Measurements from ENCODE around the gene IER2. TPM values are rescaled to one million over a fixed set of nuclear protein-coding genes. Genes with fewer than 3 reads are reported as not detected.

Gene IER2
- total and polyA plus RNA-seq, 2 donors (not counting 3 experiments of a cell fraction or from before 2014, with no cell fraction given), result 60.6 to 81.6 TPM

GRCh38 chr19:13127811-13128575 lies 22.2 kb upstream of the IER2 start:
- Histone ChIP-seq H3K27ac (ENCODE audit: insufficient read depth, low read depth, low read length) (no peak overlapping the region), H3K36me3 (ENCODE audit: control insufficient read depth in 2 of 2, extremely low read depth in 1 of 2, insufficient read depth in 2 of 2, low read length in 2 of 2) (peaks cover 0 to 6% of the 10 kb centered on the region in 2 experiments), H3K79me2 (ENCODE audit: control insufficient read depth, insufficient read depth, low read length) (peaks cover 82% of the 10 kb centered on the region), H3K9ac (replicated peaks; ENCODE audit: extremely low read depth, insufficient read depth, low read length) (no peak overlapping the region), H3K4me3 (replicated peaks in 1 of 3; ENCODE audit: insufficient read depth in 1 of 3, low read depth in 1 of 3, low read length in 3 of 3) (no peak overlapping the region), H2AFZ (ENCODE audit: low read depth, low read length) (no peak overlapping the region), H3K27me3 (ENCODE audit: control insufficient read depth in 2 of 2, insufficient read depth in 2 of 2, low read length in 2 of 2) (no peaks in the 10 kb centered on the region), H4K20me1 (replicated peaks; ENCODE audit: control insufficient read depth, extremely low read depth, insufficient read depth, low read length) (no peaks in the 10 kb centered on the region), H3K4me2 (ENCODE audit: insufficient read depth, low read length) (no peak overlapping the region), H3K9me1 (replicated peaks; ENCODE audit: control insufficient read depth, extremely low read depth, insufficient read depth, low read length) (no peaks in the 10 kb centered on the region), H3K9me3 (replicated peaks; ENCODE audit: control insufficient read depth, insufficient read depth, low read length) (no peaks in the 10 kb centered on the region), H3K4me1 (ENCODE audit: control insufficient read depth, extremely low read depth, insufficient read depth, low read length) (no peaks in the 10 kb centered on the region)
- ChIA-PET CTCF (interaction anchor here (0.8 to 1.6 kb wide), 6 partner anchors 9 to 150 kb away, joined by 3 to 8 read pairs (median 4); no protein-coding TSS in a partner anchor), POLR2A (no interaction called here)
- TF ChIP-seq FOS (IDR thresholded peaks at IDR 0.05; ENCODE audit: borderline replicate concordance, insufficient read depth, low read length), result no peak
- TF ChIP-seq GATA2 (IDR thresholded peaks at IDR 0.05; ENCODE audit: insufficient read depth, insufficient read length, low read depth, low read length), result no peak
- dilution Hi-C loops (cut with MboI; ENCODE audit: extremely low pct_ligation_motif_present, low sequenced_read_pairs) (no loop called here), intact Hi-C loops (cut with micrococcal nuclease) (no loop called here)
- BruUV-seq (replicated peaks), result no TSS peak
- no peak for FAIRE-seq
- DNase-seq (ENCODE audit: low read depth, low spot score), result no peak

GRCh38 chr19:13128583-13128982 lies 21.6 kb upstream of the IER2 start:
- ChIA-PET CTCF (interaction anchor here (0.8 to 1.6 kb wide), 5 partner anchors 9 to 151 kb away, joined by 3 to 6 read pairs (median 4); no protein-coding TSS in a partner anchor), POLR2A (no interaction called here)
- no peaks in the 10 kb centered on the region for H3K9me3 ChIP-seq (replicated peaks; ENCODE audit: control insufficient read depth, insufficient read depth, low read length)
- intact Hi-C loops (cut with micrococcal nuclease) (no loop called here), dilution Hi-C loops (cut with MboI; ENCODE audit: extremely low pct_ligation_motif_present, low sequenced_read_pairs) (no loop called here)
- peaks cover under 1% of the 10 kb centered on the region for H4K20me1 ChIP-seq (replicated peaks; ENCODE audit: control insufficient read depth, extremely low read depth, insufficient read depth, low read length)
- no peaks in the 10 kb centered on the region for H3K9me1 ChIP-seq (replicated peaks; ENCODE audit: control insufficient read depth, extremely low read depth, insufficient read depth, low read length)
- H3K36me3 ChIP-seq (ENCODE audit: control insufficient read depth in 2 of 2, extremely low read depth in 1 of 2, insufficient read depth in 2 of 2, low read length in 2 of 2), result peaks cover 0 to 6% of the 10 kb centered on the region in 2 experiments
- no peak overlapping the region for H3K9ac ChIP-seq (replicated peaks; ENCODE audit: extremely low read depth, insufficient read depth, low read length)
- no peak overlapping the region for H2AFZ ChIP-seq (ENCODE audit: low read depth, low read length)
- H3K79me2 ChIP-seq (ENCODE audit: control insufficient read depth, insufficient read depth, low read length), result peaks cover 82% of the 10 kb centered on the region
- H3K4me3 ChIP-seq (replicated peaks in 1 of 3; ENCODE audit: insufficient read depth in 1 of 3, low read depth in 1 of 3, low read length in 3 of 3), result no peak overlapping the region
- no peak for DNase-seq (ENCODE audit: low read depth, low spot score)
- H3K4me1 ChIP-seq (ENCODE audit: control insufficient read depth, extremely low read depth, insufficient read depth, low read length), result no peaks in the 10 kb centered on the region
- BruUV-seq (replicated peaks), result no TSS peak
- TF ChIP-seq GATA2 (IDR thresholded peaks at IDR 0.05; ENCODE audit: insufficient read depth, insufficient read length, low read depth, low read length) (no peak), POLR2A (IDR thresholded peaks at IDR 0.05; ENCODE audit: low read depth, low read length) (no peak), FOS (IDR thresholded peaks at IDR 0.05; ENCODE audit: borderline replicate concordance, insufficient read depth, low read length) (no peak), MAX (IDR thresholded peaks at IDR 0.05; ENCODE audit: insufficient read depth, insufficient read length) (no peak), MYC (IDR thresholded peaks at IDR 0.05; ENCODE audit: low read depth, low read length) (no peak), EZH2 (IDR thresholded peaks at IDR 0.05; ENCODE audit: borderline replicate concordance, low read depth, low read length, severe bottlenecking) (no peak), POLR2AphosphoS5 (IDR thresholded peaks at IDR 0.05; ENCODE audit: insufficient read depth, low read depth, low read length) (no peak), JUN (IDR thresholded peaks at IDR 0.05; ENCODE audit: borderline replicate concordance, insufficient read depth, insufficient read length, low read depth) (no peak), CTCF (IDR thresholded peaks at IDR 0.05; ENCODE audit: extremely low read depth in 1 of 2, insufficient read depth in 1 of 2, low read depth in 1 of 2, low read length in 2 of 2) (no peak)
- H3K4me2 ChIP-seq (ENCODE audit: insufficient read depth, low read length), result no peak overlapping the region
- H3K27ac ChIP-seq (ENCODE audit: insufficient read depth, low read depth, low read length), result no peak overlapping the region
- H3K27me3 ChIP-seq (ENCODE audit: control insufficient read depth in 2 of 2, insufficient read depth in 2 of 2, low read length in 2 of 2), result no peaks in the 10 kb centered on the region
- FAIRE-seq, result no peak

Data from endothelial cell of umbilical vein (primary cell).